ENCODE data around the gene SLA2.

GRCh38 chr20:36572701-36573102 is 73.3 kb downstream of the SLA2 start:
- TF ChIP-seq CTCF (IDR thresholded peaks at IDR 0.05) (no peak), USF2 (IDR thresholded peaks at IDR 0.05; ENCODE audit: borderline replicate concordance, low read depth, low read length) (no peak), SIN3A (IDR thresholded peaks at IDR 0.05; ENCODE audit: borderline replicate concordance, low read depth, low read length) (no peak), ELF1 (IDR thresholded peaks at IDR 0.05) (no peak), POLR2AphosphoS5 (IDR thresholded peaks at IDR 0.05; ENCODE audit: low read depth, low read length) (no peak), REST (IDR thresholded peaks at IDR 0.05; ENCODE audit: low read depth, low read length) (no peak), RCOR1 (IDR thresholded peaks at IDR 0.05; ENCODE audit: low read length) (no peak), GABPA (IDR thresholded peaks at IDR 0.05; ENCODE audit: low read depth) (no peak), MXI1 (IDR thresholded peaks at IDR 0.05; ENCODE audit: low read depth, low read length) (no peak), TCF12 (IDR thresholded peaks at IDR 0.05) (no peak), RXRA (IDR thresholded peaks at IDR 0.05; ENCODE audit: borderline replicate concordance, low read depth) (no peak), EP300 (IDR thresholded peaks at IDR 0.05; ENCODE audit: borderline replicate concordance in 1 of 2, low read depth in 1 of 2, low read length in 1 of 2) (no peak)
- TF ChIP-seq, protein P1, sequence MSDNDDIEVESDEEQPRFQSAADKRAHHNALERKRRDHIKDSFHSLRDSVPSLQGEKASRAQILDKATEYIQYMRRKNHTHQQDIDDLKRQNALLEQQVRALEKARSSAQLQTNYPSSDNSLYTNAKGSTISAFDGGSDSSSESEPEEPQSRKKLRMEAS (IDR thresholded peaks at IDR 0.05; ENCODE audit: low read depth) = no peak
